HG02884 (cell line): Measurements from ENCODE around the gene ARPC5.

Source experiments
- ATAC-seq: cut with Tn5 transposase; IDR thresholded peaks from one replicate; pipeline ENCODE4 v1.9.1; 2021; ENCODE audit warnings: mild to moderate bottlenecking, moderate library complexity; ENCODE audit not compliant: unreplicated experiment

The ARPC5 gene

DNA sequence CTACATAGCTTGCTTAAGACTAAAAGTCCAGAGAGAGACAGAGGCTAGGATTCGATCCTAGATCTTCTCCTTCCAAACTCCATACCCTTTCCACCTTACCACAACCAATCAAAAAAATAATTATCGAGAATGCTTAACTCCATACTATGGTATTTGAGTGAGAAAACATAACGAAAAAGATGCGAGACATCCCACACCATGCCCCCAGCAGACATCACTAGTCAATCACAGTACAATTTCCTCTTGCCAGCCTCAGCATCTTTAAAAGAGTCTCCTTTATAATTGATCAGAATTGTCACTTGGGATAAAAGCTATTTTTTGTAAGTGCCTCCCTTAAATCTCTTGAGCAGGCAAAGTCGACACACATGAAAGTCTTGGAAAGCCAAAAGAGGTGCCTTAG, 46.2 kb downstream of the ARPC5 start:
- ATAC-seq: no peak

DNA sequence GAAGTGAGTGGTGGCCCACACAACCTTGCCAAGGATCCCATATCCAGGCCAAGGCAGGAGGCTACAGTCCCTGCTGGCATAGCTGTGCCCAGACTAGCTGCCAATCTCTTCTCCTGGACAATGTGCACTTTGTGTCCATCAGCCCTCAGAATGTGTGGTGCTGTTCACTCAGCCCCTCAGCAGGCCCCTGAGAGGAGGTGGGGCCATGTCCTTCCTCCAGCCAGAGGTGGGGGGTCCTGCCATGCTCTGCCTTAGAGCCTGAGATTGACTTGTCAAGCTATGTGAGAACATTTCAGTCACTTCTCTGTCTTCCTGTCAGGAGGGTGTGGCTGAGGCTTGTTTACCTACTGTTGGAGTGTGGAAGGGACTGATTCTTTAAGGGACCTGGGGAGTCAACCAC, 46.8 kb downstream of the ARPC5 start:
- no peak for ATAC-seq

DNA sequence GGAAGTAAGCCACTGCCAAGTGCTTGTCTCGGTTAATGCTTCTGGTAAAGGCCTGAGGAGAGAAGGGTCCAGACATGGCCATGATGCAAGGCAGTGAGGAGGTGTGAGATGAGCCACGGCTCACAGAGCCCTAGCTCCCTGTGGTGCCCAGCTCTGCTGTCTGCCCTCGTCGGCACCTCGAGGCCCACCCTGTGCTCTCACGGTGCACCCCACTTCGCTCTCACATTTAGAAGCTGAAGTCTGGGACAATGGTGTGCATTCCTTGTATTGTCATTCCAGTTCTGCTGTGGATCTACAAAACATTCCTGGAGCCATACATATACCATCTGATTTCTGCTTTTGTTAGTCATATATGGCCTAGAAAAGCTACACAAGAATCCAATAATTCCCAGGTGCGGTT, 48.7 kb downstream of the ARPC5 start:
- no peak for ATAC-seq

DNA sequence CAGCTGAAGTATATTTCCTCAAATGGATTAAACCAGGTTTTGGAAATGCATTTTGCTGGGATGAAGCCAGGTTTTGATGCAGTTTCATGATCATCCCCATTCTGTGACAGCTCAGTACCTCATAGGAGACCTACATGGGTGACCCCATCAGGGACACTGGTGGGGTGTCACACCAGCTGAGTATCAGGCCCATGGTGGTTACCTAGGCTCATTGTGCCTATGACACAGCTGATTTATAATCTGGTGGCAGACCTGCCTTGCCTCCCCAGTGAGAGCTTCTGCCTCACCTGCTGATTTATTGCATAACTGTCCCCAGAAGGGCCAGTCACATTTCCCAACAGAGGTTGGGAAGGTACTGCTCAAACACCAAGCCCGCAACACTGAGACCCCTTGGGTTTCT, 49.1 kb downstream of the ARPC5 start:
- ATAC-seq: no peak

DNA sequence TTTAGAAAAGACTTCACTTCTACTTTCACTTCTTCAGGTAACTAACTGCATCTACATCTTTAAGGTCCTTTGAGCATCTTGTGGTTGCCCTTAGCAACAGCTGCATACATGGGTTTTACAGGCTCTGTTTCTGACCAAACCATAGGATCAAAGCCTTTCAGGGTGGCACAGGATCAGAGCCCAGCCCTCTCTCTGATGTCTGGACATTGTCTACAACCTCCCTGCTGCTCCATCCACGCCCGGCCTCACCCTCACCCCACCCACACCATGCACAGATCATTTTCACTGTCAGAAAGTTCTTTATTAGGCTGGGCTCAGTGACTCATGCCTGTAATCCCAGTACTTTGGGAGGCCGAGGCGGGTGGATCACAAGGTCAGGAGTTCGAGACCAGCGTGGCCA, 50.5 kb downstream of the ARPC5 start:
- no peak for ATAC-seq

DNA sequence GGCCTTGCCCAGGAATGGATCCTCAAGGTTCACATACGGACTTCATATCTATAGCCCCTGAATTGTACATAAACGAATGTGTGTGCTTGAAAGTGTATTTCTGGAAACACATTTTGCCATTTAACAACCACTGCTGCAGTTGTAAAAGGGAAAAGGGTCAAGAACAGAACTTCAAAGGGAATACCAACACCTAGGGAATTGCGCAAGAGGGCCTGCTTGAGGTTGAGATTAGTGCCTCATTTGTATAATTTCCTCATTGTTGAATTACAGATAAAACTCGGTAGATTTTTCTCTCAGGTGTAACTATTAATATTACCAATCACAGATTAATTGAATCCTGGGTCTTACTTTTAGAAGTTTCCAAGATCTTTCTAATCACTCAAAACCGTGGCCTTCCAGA, 51.4 kb downstream of the ARPC5 start:
- ATAC-seq: no peak

DNA sequence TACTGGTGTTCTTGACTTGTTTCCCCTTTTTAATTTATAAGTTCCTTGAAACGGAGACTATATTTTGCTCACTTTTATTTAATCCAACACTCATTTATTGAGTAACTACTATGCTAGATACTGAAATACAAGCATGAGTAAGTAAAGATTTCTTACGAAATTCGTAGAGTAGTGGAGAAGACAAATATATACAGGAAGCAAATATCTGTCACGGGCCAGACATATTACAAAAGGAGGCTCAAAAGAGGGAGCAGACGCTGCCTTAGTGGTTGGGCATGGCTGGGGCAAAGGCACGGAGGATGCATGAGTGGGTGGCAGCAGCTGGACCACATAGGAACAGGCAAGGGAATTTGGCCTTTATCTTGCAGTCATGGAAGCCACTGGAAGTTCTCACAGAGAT, 52.1 kb downstream of the ARPC5 start:
- ATAC-seq: no peak

DNA sequence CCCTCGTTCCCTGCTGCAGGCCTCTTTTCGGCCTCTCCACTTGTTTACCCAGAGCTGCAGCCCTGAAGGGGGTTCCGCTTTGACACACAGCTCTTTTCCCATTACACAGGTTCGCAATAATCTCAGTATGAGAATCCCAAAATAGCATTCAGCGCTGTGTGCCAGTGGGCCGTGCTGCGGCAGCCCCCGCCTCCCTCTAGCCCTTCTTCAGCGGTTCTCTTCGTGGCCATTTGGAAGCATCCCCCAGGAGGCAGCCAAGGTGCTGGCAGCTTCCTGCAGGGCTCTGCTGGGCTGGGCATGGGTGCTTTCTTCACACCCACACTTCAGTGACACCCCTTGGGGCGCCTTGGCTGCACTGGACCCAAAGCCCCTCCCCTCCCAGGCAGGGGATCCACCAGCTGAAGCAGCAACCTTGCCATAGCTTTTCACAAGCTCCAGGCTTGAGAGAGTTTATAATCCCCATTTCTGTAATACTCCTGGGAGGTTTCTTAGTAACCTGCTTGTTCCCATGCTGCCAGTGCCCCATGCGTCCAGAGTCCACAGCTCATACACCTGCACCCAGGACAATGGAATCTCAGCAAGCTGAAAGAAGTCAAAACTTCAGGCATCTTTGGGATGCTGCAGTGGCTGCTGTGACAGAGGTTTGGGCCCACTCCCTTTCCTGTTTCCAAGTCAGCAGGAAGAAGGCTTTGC, 53.4 kb downstream of the ARPC5 start:
- no peak for ATAC-seq

DNA sequence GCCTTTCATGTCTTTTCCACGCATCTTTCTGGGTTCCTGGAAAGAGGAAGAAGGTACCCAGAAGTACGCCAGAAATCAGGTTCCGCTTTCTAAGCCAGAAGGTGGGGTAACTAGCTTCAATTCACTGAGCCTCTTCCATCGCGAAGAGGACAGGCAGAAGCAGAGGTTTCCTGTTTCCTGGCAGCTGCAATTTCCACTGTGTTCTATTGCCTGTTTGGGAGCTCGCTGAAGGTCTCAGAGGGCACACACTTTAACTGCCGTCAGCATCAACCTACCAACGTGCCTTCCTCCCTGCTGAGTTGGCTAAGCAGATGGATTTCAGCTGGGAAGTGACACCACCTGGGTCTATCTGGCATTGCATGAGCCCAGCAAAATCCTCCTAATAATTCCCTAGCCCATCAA, 55.3 kb downstream of the ARPC5 start:
- ATAC-seq: peak; percentile 50

DNA sequence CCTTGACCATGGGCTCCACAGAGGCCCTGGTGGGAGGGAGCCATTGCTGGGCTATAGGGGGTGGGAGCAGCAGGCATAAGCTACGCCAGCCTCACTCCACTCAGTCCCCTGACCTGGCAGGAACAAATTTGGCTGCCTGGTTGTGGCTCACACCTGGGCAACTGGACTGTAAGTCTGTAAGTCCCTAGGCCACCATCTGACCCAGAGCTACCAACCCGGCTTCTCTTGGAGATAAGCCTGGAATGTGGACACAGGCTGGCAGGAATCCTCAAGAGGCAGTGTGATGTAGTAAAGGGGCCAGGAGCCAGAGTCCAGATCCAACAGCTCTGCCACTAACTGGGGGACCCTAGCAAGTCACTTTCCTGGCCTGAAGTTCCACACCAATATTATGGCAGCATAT, 56.7 kb downstream of the ARPC5 start:
- ATAC-seq: no peak

DNA sequence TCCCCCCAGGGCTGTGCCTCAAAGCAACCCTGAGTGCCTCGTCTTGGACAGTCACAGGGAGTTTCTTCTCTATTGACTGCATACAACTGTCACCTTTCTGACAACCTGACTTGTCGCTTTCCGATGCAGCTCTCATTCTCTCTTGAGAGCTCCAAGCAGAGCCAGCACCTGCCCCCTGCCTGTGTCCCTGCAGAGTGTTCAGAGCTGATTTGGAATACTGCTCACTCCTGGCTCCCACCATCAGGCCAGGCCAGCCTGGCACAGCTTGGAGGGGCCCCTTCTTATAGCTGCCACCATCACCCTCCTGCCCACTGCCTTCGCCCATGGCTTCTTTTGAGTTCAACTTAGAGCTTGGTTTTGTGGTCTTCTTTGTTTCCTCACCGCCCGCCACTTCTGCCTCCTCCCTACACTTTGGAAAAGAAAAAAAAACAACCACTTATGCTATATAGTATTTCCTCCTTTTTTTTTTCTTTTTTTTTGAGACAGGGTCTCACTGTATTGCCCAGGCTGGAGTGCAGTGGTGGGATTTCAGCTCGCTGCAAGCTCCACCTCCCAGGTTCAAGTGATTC, 57.6 kb downstream of the ARPC5 start:
- ATAC-seq: no peak

DNA sequence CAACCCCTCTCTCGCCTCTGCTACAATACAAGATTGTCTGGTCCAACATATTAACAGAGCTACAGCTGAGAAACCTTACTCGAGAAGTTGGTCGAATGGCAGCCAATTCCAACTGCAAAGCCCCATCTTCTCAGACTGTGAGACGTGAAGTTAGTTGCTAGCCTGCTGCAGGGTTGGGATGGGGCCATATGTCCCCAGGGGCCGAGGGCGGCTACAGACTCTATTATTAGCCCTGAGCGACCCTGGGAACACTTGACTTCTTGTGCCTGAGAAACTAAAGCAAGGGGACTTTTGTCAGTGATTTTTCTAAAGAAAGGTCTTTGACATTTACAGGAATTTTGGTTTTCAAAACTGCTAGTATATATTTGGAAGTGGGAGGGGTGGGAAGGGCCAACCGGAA, 59.0 kb downstream of the ARPC5 start:
- no peak for ATAC-seq

DNA sequence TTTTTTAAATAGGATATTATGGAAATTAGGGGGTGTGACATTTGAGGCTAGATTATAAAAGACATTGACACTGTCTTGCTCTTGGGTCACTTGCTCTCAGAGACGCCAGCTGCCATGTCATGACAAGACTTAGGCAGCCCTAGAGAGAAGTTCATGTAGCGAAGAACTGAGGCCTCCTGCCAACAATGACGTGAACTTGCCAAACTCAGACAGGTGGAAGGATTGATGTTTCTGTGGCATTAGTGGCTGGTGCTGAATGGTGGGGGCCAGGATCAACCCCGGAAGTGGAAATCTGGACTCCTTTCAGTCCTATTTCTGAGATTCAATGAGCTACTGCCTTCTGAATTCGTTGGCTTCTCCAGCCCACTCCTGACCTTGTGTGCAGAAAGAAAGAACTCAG, 60.0 kb downstream of the ARPC5 start:
- no peak for ATAC-seq

DNA sequence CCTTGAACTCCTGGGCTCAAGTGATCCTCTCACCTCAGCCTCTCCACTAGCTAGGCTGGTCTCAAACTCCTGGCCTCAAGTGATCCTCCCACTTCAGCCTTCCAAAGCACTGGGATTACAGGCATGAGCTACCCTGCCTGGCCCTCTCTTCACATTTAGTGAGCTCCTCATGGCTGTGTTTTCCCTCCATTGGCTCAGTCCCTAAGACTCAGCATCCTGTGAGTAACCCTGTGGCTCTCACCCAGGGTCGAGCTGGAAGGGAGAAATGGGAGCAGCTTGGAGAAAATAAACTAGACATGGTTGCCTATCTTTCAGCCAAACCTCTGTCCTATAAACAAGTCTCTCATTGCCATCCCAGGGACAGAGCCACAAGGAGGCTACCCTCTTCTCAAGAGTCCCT, 62.9 kb downstream of the ARPC5 start:
- no peak for ATAC-seq

DNA sequence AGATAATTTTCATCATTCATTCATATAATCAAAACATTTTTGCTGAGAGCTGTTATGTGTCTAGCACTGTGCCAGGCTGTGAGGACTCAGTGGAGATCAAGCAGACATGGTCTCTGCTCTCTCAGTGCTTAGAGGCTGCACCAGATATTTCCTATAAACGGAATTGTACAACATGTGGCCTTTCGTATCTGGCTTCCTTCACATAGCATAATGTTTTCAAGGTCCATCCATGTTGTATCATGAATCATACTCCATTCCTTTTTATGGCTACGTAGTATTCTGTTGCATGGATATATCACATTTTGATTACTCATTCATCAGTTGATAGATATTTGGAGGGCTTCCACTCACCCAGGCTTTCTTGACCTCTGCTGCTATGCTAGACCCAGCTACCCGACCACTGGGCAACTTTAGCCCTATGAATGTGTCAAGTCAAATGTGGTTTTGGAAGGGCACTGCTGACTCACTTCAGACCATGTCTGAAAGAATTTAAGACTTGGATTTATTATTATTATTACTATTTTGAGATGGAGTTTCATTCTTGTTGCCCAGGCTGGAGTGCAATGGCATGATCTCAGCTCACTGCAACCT, 63.8 kb downstream of the ARPC5 start:
- ATAC-seq: no peak
